T-helper 2 cell (primary cell): ENCODE results near the gene PPP1R12A.
"Not testable (repeated sequence)": the region's sequence is repeated elsewhere in the genome, so short reads cannot be mapped to it uniquely, and the experiment has no call there.

Experiments used
- DNase-seq, 5 experiments: peaks; one replicate each; pipeline versions ENCODE4 v3.0.0 to v3.0.0-alpha.2; 2012 to 2022

PPP1R12A gene

DNA sequence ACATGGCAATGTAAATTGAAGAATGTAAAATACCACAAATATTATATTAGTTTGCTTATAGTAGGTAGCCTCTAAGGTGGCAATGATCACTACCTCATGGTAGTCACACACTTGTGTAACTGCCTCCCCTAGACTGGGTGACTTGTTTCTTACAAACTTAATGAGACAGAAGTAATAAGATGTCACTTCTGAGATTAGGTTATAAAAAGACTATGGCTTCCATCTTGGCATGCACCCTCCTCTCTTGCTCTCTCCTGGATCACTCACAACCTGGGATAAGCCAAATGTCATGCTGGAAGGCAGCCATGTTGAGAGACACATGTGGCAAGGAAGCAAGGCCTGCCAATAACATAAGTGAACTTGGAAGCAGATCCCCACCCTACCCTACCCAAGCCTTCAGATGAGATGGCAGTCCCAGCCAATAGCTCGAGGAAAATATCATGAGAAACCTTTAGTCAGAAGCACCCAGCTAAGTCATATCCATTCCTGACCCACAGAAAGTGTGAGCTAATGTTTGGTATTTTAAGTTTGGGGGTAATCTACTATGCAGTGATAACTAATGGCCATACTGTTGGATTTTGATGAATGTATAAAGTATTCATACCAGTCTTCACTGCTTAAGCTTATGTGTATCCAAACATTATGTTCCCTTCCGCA, 43.3 kb downstream of the PPP1R12A start:
- no peak for DNase-seq

DNA sequence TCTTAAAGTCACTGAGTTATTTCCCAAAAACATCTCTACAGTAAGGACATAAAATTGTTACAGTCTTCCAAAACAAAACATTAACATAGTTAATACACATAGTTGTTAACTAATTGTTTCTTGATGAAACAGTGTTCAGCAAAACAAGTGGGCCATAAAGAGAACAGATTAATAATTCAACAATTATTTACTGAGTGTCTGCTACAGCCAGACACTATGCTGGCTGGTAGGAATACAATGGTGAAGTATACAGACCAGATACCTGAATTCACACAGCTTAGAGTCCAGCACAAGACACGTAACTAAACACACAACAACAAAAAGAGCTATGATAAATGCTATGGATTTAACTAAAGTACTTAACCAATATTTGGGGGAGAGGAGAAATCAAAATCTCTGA, 47.0 kb downstream of the PPP1R12A start:
- DNase-seq: no peak

DNA sequence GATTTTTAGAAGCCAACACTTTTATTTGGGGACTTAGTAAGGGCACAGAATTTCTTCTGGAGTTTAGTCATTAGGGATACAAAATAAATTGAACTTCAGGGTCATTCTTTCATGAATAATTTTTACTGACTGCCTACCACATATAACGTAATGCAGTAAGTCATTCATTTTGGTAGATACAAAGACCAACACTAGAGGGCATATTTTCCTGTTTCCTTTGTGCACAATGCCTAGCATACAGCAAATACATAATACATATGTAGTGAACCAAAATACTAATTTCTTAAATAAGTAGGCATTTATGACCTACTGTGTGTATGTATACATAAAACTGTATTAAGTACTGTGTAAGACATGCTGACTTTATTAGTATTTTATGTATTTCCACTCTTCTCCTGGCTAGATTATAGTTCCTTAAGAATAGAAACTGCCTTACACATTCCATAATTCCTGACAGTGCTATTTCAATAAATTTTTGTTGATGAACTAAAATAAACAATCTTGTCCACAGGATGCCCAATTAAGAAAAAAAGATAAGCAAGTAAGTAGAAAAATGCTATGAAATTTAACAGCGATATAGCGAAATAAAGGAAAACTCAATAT, 47.9 kb downstream of the PPP1R12A start:
- DNase-seq: peak in 2 of 5 experiments; percentile 15 to 62

DNA sequence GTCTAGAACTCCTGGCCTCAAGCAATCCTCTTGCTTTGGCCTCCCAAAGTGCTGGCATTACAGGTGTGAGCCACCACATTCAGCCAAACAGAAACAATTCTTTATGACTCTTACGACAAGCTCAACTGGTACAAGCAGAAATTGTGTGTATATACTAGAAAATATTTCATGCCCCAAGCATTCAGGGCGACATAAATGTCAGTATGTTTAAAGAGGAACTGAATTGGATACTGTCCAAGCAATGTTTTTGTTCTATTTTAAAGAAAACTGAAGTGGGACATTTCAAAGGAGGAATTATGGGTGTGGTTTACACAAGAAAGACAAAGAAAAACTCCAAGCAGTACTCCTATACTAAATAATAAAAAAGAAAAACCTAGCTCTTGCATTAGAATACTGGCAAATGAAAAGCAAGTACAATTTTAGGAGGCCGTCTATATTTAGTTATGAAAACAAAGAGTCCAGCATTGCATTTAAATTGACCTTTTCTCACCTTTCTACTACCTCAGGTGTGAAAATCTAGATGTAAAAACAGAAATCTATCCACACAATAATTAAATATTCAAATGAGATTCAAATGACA, 48.9 kb downstream of the PPP1R12A start:
- DNase-seq: no peak

DNA sequence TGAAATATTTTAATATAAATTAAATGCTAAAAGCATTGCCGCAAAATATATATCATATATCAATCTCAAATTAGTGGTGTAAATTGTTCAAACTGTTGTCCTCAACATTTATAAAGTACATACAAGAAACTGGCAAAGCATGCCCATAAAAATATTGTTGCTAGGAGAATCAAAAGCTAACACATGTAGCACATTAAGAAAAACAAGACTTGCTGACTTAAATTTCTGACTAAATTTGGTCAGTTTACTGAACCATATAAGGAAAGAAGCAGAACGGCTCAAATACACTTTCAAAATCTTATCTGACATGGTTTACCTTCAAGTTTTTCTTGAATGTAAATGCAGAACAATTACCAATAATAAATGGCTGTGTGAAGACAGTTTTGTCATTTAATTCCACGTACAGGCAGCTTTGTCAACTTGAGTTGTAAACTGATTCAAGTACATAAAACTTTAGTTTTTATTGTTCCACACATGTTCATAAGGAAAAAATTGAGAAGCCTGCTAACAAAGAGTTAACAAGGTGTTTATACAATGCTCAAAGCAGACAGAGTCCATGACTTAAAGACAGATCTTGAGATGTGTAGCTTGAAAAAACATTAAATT, 50.4 kb downstream of the PPP1R12A start:
- DNase-seq: no peak

DNA sequence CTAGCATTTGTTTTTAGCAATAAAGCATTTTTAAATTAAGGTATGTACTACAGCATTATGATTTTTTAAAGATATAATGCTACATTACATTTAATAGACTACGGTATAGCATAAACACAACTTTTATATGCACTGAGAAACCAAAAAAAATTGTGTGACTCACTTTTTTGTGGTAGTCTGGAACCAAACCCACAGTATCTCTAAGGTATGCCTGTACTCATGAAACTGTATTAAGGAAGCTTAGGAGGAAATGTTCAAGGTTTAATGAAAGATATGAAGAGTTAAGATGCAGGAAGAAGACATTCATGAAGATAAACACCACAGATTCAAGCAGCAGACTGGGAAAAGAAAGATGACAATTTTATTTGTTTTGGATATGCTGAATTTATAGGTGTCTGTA, 51.7 kb downstream of the PPP1R12A start:
- no peak for DNase-seq

DNA sequence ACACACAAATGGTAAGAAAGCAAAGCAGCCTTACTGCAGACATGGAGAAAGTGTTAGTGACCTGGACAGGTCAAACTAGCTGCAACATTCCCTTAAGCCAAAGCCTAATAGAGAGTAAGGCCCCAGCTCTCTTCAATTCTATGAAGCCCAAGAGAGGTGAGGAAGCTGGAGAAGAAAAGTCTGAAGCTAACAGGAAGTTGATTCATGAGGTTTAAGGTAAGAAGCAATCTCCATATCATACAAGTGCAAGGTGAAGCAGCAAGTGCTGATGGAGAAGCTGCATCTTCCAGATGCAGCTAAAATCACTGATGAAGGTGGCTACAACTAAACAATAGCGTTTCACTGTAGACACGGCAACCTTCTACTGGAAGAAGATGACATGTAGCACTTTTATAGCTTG, 53.5 kb downstream of the PPP1R12A start:
- DNase-seq: no peak

DNA sequence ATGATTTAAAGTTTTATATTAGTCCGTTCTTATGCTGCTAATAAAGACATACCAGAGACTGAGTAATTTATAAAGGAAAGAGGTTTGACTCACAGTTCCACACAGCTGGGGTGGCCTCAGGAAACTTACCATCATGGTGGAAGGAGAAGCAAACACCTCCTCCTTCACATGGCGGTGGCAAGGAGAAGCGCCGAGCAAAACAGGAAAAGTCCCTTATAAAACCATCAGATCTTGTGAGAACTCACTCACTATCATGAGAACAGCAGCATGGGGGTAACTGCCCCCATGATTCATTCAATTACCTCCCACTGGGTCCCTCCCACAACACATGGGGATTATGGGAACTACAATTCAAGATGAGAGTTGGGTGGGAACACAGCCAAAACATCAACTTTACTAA, 56.4 kb downstream of the PPP1R12A start:
- not testable (repeated sequence) for DNase-seq

DNA sequence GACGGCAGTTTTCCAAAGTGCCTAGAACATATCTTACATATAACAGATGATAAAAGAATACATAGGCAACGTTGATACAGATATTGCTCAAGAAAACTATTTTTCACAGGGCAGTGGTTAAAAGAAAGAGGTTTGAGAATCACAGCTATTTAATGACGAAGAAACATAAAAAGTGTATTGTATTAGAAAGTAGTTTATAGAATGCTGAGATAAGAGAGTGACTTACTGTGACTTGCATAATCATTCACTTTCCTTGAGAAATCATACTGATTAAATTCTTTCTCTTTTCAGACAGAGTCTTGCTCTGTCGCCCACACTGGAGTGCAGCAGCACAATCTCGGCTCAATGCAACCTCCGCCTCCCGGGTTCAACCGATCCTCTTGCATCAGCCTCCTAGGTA, 57.7 kb downstream of the PPP1R12A start:
- DNase-seq: no peak

DNA sequence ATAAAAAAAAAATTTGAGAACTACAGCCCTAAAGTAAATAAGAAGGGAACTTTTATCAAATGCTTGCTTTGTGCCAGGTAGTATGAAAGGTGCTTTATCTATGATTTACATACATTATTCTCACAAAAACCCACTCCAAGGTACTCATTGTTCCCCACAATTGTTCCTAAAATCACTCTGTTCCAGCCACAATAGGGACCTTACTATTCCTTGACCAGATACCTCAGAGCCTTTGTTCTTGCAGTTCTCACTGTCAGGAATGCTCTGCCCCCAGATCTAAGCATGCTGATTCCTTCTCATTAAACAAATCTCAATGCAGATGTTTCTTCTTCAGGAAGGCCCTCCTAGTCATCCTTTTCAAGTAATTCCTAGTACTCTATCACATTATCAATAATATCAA, 60.2 kb downstream of the PPP1R12A start:
- no peak for DNase-seq

DNA sequence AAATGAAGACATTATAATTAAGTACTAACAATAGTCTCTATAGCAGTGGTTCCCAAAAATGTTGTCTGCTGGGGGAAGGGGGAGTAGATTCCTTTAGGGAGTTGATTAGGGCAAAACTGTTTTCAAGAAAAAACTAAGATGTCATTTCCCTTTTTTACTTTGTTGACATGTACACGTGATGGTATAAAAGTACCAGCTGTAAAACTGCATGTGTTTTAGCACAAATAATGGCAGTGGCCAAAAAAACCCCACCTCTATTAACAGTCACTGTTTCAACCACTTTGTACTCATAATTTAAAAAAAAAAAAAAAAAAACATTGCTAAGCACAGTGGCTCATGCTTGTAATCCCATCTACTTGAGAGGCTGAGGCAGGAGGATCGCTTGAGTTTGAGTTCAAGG, 61.7 kb downstream of the PPP1R12A start:
- DNase-seq: no peak

DNA sequence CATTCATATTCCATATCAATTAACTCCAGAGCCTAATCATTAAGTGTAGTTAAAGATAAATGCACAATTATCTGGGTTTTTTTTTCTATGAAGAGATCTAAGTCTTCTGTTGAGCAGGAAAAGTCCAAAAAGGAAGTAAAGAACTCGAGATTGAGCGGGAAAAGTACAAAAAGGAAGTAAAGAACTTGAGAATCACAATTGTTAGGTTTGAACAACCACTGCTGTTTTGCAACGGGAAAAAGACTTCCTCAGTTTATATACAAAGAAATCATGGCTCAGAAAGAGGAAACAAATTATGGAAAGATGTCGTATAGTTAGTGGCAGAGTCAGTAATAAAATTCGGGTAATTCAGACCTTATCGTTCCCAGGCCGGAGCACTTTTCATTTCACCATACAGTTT, 63.3 kb downstream of the PPP1R12A start:
- no peak for DNase-seq

DNA sequence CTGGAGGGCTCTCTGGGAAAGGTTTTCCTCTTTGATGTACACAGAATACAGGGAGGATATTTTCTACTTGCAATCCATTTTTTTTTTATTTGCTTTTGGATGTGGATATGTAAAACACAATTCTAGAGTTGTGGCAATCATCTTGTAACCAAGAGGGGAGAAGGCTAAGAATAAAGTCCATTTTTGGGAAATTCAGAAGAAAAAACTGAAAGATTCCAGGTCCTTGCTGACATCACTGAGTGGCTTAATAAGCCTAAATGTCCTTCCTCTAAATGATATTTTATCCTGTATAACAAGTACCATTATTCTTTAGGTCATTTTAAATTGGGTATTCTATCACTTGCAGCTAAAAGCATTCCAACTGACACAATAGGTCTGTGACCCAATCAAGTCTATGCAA, 64.0 kb downstream of the PPP1R12A start:
- no peak for DNase-seq

DNA sequence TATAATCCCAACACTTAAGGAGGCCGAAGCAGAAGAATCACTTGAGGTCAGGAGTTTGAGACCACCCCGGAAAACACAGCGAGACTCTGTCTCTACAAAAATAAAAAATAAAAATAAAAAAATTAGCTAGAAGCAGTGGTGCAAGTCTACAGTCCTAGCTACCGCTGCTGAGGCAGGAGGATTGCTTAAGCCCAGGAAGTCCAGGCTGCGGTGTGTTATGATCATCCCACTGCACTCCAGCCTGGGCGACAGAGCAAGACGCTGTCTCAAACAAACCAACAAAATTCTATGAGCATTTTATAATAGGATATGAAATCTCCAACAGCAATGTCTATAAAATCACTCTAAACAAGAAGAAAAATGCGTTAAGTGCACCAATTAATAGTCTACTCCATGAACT, 75.3 kb downstream of the PPP1R12A start:
- DNase-seq: no peak

DNA sequence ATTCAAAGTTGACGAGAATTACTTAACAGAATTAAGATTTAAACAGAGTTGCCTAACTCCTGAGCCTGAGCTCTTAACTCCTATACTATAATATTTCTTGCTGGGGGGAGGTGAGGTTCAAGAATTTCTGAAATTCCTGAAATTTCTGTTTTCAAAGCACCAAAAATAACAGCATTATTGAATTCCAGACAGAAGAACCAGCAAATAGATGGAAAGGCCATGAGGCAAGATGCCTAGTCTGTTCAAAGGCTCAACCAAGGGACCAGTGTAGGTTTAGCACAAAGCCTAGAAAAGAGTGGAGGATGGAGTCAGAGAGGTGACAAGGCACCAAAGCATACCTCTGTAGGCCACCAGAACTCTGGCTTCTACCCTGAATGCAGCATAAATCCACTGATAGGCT, 76.4 kb downstream of the PPP1R12A start:
- DNase-seq: no peak

DNA sequence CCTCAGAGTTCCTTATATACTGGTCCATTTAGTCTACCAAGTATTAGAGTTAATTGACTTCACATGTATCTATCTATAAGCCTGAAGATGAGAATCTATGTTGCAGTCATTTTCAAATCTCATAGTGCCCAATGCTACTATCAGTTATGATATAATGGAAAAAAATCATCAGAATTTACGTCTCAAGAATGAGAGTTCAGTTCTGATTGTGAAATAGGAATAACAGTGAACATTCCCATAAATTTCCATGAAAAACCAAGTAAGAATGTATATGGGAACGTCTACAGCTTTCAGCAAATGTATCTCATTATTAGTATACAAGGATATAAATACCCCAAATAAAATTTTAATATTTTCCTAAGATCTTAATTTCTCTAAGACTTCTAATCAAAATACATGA, 77.2 kb downstream of the PPP1R12A start:
- DNase-seq: no peak

DNA sequence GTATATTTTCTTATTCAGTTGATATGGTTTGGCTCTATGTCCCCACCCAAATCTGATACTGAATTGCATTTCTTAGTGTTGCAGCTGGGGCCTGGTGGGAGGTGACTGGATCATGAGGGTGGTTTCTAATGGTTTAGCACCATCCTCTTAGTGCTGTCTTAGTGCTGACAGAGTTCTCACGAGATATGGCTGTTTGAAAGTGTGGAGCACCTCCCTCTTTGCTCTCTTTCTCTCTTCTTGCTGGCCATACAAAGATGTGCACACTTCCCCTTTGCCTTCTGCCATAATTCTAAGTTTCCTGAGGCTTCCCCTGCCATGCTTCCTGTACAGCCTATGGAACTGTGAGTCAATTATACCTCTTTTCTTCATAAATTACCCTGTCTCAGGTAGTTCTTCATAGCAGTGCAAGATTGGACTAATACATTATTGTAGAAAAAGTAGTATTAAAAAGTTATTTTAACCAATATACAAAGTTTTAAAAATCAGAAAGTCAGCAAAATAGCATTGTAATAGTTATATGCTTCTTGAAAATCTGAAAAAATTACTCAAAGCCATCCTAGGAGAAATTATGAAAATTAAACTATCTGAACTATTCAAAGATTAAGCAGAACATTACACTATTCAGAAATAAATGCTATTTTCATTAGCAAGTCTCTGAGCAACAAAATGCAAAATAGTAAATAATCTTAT, 84.1 kb downstream of the PPP1R12A start:
- peak in 1 of 5 experiments; percentile 3 for DNase-seq

DNA sequence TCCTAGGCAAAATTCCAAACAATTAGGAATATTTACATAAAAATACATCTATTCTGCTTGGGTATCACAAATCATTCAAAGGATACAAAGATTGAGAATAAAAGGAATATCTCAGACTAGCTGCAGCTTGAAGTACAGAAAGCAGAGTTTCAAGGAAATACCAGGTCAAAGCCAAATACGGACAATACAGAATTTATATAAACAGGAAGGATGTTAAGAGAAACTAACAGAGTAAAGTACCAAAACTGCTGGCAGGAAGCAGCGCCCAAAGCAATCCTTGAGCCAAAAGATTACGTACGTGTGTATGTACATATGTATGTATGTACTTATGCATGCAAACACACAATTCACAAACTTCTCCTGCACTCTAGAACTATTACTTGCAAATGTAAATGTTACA, 86.6 kb downstream of the PPP1R12A start:
- peak in 1 of 5 experiments; percentile 30 for DNase-seq

DNA sequence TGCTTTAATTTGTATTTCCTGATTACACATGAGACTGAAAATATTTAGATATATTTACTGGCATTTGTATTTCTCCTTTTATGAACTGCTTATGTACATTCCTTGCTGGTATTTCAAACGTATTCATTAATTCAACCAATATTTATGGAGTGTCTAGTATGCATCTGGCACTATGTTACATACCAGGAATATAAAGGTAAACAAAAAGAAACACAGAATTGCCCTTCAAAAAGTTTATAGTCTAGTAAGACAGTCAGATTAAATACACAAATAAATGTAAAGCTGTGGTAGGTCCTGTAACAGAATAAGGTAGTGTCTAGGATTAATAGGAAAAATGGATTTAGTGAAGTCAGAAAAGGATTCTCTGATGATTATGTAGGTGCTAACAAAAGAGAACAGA, 87.5 kb downstream of the PPP1R12A start:
- no peak for DNase-seq

DNA sequence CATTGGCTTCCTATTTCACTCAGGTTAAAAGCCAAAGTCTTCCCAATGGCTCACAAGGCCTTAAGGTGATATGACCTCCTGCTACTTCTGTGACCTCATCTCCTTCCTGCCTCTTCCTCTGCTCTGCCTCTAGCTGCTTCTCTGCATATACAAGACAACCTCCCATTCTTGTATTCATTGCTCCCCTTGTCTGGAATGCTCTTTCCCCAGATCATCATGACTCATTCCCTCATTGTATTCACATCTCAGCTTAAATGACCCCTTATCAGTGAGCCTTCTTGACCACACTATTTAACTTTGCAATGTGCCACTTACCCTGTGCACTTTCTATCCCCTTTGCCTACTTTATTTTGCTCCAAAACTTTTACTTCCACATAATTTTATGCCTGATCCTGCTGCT, 90.2 kb downstream of the PPP1R12A start:
- no peak for DNase-seq

DNA sequence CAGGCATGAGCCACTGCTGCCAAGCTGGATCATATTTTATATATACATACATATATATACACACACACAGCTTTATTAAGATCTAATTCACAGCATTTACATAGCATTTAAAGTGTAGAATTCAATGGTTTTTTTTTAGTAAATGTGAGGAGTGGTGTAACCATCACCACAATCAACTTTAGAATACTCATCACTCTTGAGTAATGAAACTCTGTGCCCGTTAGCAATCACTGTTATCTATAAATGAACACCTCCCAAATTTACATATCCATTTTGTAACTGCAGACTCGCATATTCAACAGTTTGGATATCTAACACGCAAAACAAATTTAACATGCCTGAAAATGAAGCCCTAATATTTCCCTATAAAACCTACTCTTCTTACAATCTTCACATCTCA, 90.9 kb downstream of the PPP1R12A start:
- DNase-seq: no peak

DNA sequence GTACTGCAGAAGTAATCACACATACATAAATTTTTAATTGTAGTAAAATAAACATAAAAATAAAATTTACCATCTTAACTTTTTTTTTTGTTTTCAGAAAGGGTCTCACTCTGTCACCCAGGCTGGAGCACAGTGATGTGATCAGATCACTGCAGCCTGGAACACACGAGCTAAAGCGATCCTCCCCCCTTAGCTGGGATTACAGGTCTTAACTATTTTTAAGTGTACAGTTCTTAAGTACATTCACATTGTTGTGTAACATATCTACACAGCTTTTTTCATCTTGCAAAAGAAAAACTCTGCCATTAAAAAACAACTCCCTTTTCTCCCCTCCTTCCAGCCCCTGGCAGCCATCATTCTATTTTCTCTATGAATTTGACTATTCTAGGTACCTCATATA, 92.3 kb downstream of the PPP1R12A start:
- no peak for DNase-seq

DNA sequence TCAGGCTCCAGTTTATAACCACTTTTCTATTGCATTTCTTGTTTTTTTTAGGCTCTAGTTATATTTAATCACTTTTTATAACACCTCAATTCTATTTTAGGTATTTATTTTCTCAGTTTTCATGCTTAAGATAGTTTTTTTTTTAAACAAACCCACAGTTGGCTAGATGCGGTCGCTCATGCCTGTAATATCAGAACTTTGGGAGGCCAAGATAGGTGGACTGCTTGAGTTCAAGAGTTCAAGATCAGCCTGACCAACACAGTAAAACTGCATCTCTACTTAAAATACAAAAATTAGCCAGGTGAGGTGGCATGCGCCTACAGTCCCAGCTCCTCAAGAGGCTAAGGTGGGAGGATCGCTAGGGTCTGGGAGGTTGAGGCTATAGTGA, 93.0 kb downstream of the PPP1R12A start:
- DNase-seq: peak in 1 of 5 experiments; percentile 36
